Thyroid gland (tissue), 4 donors: Measurements from ENCODE around the gene UPF3A. TPM values are rescaled to one million over a fixed set of nuclear protein-coding genes. Genes with fewer than 3 reads are reported as not detected.

Source experiments
- DNase-seq, 2 donors: peaks; one replicate each; pipeline ENCODE4 v3.0.0-alpha.2; 2019
- H3K27ac ChIP-seq, 3 donors: fragments of 200-600 bp; sonication (generic); 1 replicate in 2 of 3; 2 replicates in 1 of 3; pipeline ENCODE4 v1.5.1; 2016 to 2019; ENCODE audit warnings: mild to moderate bottlenecking in 1 of 3, moderate library complexity in 1 of 3
- H3K27me3 ChIP-seq: fragments of 200-600 bp; sonication (generic); one replicate; pipeline ENCODE4 v1.5.1; 2019
- H3K36me3 ChIP-seq, 2 donors: fragments of 200-600 bp; sonication (generic); one replicate each; pipeline ENCODE4 v1.5.1; 2016 to 2019
- H3K4me1 ChIP-seq, 2 donors: fragments of 200-600 bp; sonication (generic); one replicate each; pipeline ENCODE4 v1.5.1; 2017 to 2019
- H3K4me3 ChIP-seq, 3 donors: fragments of 200-600 bp; sonication (generic); replicated peaks in 1 of 3; 1 replicate in 2 of 3; 2 replicates in 1 of 3; pipeline ENCODE4 v1.5.1; 2016; ENCODE audit warnings: mild to moderate bottlenecking in 1 of 3
- H3K9me3 ChIP-seq: fragments of 200-600 bp; sonication (generic); one replicate; pipeline ENCODE4 v1.5.1; 2017
- CTCF ChIP-seq, 6 experiments: fragments of 200-600 bp in 3 of 6; fragments of 450-650 bp in 3 of 6; sonication (generic) in 3 of 6; IDR thresholded peaks; one replicate each; pipeline ENCODE4 v1.5.1; 2016 to 2019; ENCODE audit warnings: antibody characterized with exemption in 6 of 6, mild to moderate bottlenecking in 2 of 6, inconsistent platforms in 1 of 6, moderate library complexity in 1 of 6
- POLR2A ChIP-seq, 2 donors: fragments of 450-650 bp; IDR thresholded peaks; one replicate each; pipeline ENCODE4 v1.6.1; 2017; ENCODE audit warnings: antibody characterized with exemption in 2 of 2, mild to moderate bottlenecking in 2 of 2, moderate library complexity in 1 of 2
- WGBS, 2 donors: methylation state at CpG; one replicate each; pipeline ENCODE4 v1.1.5; 2017; 5-methylcytosine and 5-hydroxymethylcytosine counted together
- intact Hi-C: fragments of 100-400 bp; cut with DNase I; formaldehyde crosslinking; loops from one replicate; pipeline ENCODE4 v1.15.1; 2023
- total RNA-seq, 4 donors: library from RNA; depleted of rRNA; stranded (reverse); fragments of >200 nt; gene quantifications; one replicate each; pipeline ENCODE4 v1.2.3, GENCODE V29; 2016

Gene UPF3A
- total RNA-seq, 4 donors from 2014 or later: 58.8 to 81.9 (median 70.1) TPM

- Histone ChIP-seq H3K36me3 (peaks cover 0 to 15% of the 10 kb centered on the region in 2 donors), H3K27ac (peak overlapping the region; percentile 65 to 71 (median 65)), H3K27me3 (no peaks in the 10 kb centered on the region), H3K4me1 (peaks cover 6 to 19% of the 10 kb centered on the region in 2 donors), H3K9me3 (no peaks in the 10 kb centered on the region), H3K4me3 (no peak overlapping the region)
- peak; percentile 79 for DNase-seq
- WGBS, 2 donors: 40 to 61% methylated on average over 5 to 6 of the region's 6 CpGs
- peak in 1 of 6 experiments; percentile 26 for TF ChIP-seq CTCF (IDR thresholded peaks at IDR 0.05)
- TF ChIP-seq POLR2A (IDR thresholded peaks at IDR 0.05): peak in 1 of 2 donors; percentile 44
- intact Hi-C loops: no loop called here
Measured at GRCh38 chr13:114309806-114310410, 28.5 kb downstream of the UPF3A start.

GRCh38 chr13:114310956-114311355 lies 29.6 kb downstream of the UPF3A start:
- no peak overlapping the region for H3K27ac ChIP-seq
- no peak for DNase-seq
- 69 to 70% methylated on average over 5 of the region's 5 CpGs for WGBS, 2 donors

DNA sequence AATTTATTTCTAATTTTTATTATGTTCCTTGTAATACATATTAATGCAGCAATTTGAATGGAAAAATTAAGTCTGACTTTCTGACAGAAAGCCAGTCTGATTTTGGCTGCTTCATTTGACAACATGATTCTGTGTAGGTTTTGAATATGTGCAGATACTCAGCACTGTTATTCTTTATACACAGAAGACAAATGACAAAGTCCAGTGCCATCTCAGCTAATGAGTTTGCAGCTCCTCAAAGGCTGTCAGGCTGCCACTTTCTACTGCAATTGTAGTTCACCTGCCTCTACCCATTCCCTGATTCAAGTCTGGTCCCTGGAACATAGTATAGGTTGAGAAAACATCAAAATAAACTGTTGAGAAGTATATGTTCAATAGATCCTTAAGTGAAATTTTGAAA lies 30.0 kb downstream of the UPF3A start:
- Histone ChIP-seq H3K4me1 (peaks cover 13 to 32% of the 10 kb centered on the region in 2 donors), H3K36me3 (peaks cover 0 to 7% of the 10 kb centered on the region in 2 donors), H3K4me3 (no peak overlapping the region), H3K9me3 (no peaks in the 10 kb centered on the region), H3K27me3 (no peaks in the 10 kb centered on the region), H3K27ac (no peak overlapping the region)
- DNase-seq: no peak
- TF ChIP-seq CTCF (IDR thresholded peaks at IDR 0.05) (no peak), POLR2A (IDR thresholded peaks at IDR 0.05) (no peak)
- intact Hi-C loops: no loop called here

More at GRCh38 chr13:114310956-114311355, 29.6 kb downstream of the UPF3A start:
- H3K36me3 ChIP-seq: peaks cover 0 to 11% of the 10 kb centered on the region in 2 donors
- H3K4me3 ChIP-seq: no peak overlapping the region
- H3K4me1 ChIP-seq: peaks cover 13 to 28% of the 10 kb centered on the region in 2 donors
- no peaks in the 10 kb centered on the region for H3K9me3 ChIP-seq
- H3K27me3 ChIP-seq: no peaks in the 10 kb centered on the region
- intact Hi-C loops: no loop called here
- TF ChIP-seq POLR2A (IDR thresholded peaks at IDR 0.05) (no peak), CTCF (IDR thresholded peaks at IDR 0.05) (no peak)

- intact Hi-C loops: no loop called here
- WGBS, 2 donors: 44 to 50% methylated on average over 2 of the region's 2 CpGs
- Histone ChIP-seq H3K27ac (no peak overlapping the region), H3K4me1 (peaks cover 13 to 33% of the 10 kb centered on the region in 2 donors), H3K4me3 (no peak overlapping the region), H3K9me3 (no peaks in the 10 kb centered on the region), H3K36me3 (peaks cover 0 to 2% of the 10 kb centered on the region in 2 donors), H3K27me3 (no peaks in the 10 kb centered on the region)
- DNase-seq: no peak
- no peak for TF ChIP-seq CTCF (IDR thresholded peaks at IDR 0.05)
Measured at GRCh38 chr13:114311908-114312307, 30.5 kb downstream of the UPF3A start.

GRCh38 chr13:114313061-114313860 lies 31.9 kb downstream of the UPF3A start:
- WGBS, 2 donors: 90 to 92% methylated on average over 17 of the region's 17 CpGs
- peaks cover 13 to 33% of the 10 kb centered on the region in 2 donors for H3K4me1 ChIP-seq
- no peaks in the 10 kb centered on the region for H3K9me3 ChIP-seq
- H3K4me3 ChIP-seq: peak overlapping the region in 2 of 3 donors; percentile 82 to 91
- H3K27ac ChIP-seq: peak overlapping the region; percentile 83 to 94 (median 89)
- TF ChIP-seq CTCF (IDR thresholded peaks at IDR 0.05) (no peak), POLR2A (IDR thresholded peaks at IDR 0.05) (no peak)
- peak in 1 of 2 donors; percentile 8 for DNase-seq
- intact Hi-C loops: no loop called here
- H3K27me3 ChIP-seq: no peaks in the 10 kb centered on the region
- no peaks in the 10 kb centered on the region for H3K36me3 ChIP-seq
